ENCODE measurements around the gene MYMK.

Gene MYMK

GRCh38 chr9:133485531-133486260 lies 39.1 kb downstream of the MYMK start:
- DNase-seq (ENCODE audit: low read depth), result no peak

DNA sequence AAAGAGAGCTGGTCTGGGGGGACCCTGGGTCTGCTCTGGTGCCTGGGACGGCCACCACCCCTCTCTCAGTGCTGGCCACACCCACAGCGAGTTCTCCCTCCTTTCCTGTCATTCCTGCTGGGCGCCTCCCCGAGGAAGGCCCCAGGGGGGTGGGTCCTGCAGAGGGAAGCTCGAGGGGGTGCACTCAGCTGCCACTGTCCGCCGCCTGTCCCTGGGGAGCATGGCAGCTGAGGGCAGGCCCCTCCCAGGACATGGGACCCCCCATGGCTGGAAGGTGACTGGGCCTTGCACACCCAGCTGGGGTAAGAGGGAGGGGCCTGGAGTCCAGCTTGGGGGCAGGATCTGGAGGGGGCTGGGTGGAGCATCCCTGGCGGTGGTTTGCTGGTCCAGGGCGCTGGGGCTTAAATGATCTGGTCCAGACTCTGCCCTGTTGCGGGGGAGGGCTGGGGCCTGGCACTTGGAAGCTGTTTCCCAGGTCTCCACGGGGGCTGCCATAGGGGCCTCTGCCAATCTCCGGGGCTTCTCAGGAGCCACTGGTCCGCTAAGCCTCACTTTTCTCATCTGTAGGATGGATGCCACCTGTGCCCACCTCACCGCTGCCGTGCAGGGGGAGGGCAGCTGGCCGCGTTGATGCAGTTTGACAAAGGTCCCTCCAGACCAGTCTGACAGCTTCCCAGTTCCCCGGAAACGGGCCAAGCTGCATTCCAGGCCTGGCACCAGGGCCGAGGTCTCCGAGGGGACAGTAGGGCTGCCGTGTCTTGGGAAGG lies 39.9 kb downstream of the MYMK start:
- no peak for DNase-seq (ENCODE audit: low read depth)

DNA sequence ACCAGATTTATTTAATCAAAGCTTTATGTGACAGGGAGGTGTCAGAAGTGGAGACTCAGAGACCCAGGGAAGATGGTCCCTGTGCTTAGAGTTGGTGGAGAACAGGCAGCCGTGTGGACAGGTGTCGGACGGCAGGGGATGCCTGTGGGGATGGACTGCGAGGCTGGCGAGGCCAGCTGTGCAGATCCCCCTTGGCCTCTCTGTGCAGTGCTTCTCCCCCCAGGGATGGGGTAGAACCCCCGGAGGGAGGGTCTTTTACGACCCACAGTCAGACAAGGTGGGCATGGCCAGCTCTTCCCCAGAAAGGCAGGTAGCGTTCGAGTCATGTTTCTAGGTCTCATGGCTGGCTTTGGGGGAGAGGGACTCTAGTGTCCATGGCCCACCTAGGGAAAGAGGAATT lies 41.1 kb downstream of the MYMK start:
- DNase-seq (ENCODE audit: low read depth), result no peak

DNA sequence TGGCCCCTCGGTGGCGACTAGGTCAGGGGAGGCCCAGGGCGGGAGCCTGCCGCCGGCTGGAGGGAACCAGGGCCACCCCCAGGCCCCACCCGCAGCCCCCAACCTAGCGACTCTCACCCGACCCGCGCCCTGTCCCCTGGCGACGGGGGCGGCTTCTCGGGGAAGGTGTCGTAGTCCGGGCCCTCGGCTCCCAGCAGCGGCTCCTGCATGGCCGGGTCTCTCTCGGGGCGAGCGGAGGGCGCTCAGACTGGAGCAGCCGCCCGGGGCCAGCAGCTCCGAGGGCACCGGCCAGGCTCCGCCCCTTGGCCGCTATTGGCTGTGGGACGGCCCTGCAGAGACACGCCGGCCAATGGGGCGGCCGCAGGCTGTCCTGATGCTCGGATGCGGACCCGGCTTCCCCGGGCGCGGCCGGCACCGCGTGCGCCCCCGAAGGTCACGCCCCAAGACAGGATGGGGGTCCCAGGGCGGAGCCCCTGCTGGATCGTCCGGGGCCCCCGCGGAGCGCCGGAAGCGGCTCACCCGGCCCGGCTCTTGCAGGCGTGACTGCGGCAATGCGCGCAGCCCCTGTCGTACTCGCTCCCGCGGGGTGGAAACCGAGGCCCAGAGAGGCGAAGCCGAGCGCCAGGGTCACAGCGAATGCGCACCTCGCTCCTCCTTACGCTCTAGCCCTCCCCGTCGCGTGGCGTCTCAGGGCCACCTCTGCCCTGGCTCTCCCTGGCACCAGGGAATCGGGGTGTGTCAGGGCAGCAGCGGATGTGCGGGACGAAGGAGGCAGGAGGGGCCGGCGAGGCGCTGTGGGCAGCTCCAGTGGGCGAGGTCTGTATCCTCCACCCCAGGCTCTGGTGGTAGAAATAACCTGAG lies 45.7 kb downstream of the MYMK start, which contains the start of gene SLC2A6:
Gene SLC2A6, minus strand, starts transcription at position 249 of the 861 bp plus-strand sequence. Its CDS starts 40 bp downstream, at position 209.
- peak; percentile 51 for DNase-seq (ENCODE audit: low read depth)

DNA sequence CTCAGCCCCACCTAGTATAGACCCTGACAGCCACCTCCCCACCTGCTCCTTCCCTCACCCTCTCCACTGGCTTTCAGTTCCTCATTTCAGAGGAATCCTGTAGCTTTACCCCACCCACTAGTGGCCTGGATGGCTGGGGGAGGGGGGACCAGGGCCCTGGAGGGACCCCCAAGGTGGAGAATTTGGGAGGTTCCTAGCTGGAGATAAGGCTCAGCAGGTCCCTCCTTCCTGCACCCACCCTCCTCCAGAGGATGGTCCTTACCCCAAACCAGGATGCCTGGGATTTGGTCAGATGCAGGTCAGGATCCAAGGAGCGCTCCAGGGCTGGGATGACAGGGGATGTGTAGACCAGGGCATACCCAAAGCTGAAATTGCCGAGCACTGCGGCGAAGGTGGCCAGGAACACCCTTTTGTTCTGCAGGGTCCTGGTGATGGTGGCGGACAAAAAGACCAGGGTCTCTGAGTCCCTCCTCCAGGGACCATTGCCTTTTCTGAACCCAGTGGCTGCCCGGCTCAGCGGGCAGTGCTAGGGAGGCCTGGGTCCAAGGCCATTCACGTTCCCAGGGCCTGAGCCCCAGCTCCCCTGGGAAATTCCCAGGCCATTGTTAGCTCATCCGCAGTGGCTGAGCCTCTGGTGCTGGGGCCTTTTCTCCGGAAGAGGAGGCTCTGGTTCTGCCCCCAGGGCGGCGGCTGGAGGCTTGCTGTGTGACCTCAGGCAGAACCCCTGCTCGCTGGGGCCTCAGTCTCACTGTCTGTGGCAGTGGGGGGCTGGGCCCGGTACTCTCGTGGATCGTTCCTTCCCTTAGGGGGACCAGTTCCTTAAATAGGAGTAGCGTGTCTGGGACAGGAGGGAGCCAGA lies 46.5 kb downstream of the MYMK start:
- no peak for DNase-seq (ENCODE audit: low read depth)

DNA sequence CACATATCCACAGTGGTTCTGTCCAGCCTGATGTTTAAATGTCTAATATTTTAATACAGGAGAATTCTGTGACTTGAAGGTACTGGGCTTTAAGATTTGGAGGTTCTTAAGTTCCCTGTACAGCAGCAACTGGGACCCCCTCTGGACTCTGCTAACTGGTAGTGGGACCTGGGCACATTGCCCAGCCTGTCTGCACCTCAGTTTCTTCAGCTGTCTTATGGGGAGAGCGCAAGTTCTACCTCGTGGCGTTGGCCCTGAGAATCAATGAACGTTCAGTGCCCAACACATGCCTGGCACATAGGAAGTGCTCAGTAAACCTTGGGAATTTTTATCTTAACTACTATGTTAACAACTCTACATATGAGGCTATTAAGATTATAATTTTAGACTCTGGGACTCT lies 47.3 kb downstream of the MYMK start:
- DNase-seq (ENCODE audit: low read depth), result no peak

GRCh38 chr9:133476941-133477340 lies 47.8 kb downstream of the MYMK start:
- DNase-seq (ENCODE audit: low read depth), result no peak

DNA sequence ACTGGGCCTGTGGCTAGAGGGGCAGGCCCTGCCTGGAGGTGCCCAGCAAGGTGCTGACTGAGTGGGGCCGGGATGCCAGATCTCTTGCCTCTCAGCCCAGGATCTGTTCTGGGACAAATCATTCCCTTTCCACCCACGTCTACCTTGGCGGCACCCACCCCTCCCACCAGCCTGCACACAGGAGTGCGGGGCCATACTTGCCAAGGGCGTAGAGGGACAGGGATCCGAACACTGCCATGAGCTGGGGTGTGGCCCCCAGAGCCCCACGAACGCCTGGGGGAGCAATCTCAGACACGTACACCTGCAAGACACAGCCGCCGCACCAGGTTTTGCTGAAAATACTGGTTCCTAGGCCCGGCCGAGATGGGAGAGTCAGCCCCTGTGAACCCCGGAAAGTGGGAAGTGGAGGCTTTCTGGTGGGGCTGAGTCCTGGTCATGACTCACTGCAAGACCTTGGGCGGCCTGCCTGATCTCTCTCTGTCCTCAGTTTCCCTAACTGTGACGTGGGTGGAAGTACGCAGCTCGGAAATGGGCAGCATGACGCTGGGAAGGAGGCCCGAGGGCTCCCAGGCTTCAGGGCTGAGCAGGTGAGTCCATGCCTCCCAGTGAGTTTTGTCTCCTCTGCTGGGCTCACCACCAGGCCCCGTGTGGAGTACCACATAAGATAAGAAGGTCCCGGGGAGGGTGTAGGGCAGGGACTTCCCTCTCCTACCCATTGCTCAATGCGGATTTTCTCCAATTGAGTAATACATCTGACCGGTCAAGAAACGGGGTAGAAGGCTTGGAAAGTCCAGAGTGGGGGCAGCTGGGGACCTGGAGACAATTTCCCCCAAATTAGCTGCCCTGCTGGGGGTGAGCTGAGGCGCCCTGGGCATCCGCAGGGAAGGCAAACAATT lies 48.5 kb downstream of the MYMK start:
- no peak for DNase-seq (ENCODE audit: low read depth)

DNA sequence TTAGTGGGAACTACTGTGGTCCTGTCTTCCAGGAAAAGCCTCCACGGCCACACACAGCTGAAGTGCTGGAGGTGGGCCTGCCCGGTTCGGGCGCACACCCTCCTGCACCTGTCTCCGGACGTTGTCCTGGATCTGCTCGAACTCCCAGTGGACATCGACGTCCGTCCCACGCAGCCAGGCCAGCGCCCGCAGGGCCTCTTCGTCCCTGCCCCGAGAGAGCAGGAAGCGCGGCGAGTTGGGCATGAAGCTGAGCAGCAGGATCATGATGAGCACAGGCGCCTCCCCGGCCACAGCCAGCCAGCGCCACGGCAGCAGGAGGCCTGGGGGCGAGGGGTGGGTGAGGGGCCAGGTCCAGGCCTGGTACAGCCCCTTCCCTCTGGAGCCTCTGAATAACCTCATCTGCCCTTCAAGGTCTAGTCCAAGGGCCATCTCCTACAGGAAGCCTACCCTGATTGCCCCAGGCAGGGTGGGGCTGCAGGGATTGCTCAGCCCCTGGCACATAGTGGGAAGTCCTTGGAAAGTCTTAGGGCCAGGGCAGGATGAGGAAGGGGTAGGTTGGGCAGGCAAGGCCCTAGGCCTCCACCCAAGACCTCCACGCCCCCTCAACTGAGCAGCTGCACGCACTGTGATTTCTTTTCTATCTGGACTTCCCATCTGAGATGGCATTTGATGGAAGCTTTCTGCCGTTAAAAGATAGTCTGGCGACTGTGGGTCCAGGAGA lies 49.3 kb downstream of the MYMK start:
- no peak for DNase-seq (ENCODE audit: low read depth)

DNA sequence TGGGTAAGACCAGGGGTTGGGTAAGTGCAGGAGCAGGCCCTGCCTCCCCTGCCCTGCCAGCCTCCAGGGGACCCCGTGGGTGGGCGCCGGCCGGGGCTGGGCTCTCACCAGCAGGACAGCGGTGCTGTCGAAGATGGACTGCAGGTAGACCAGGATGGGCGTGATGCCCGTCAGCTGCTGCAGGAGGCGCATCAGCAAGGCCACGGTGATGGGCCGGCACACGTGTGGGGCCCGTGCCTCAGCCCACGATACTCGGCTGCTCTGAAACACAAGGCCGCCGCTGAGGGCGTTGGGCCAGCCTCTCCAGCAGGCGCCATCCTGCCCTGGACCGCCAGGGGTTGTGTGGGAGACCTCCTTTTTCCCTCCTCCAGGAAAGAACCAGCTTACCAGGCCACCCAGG lies 49.9 kb downstream of the MYMK start:
- DNase-seq (ENCODE audit: low read depth), result no peak

DNA sequence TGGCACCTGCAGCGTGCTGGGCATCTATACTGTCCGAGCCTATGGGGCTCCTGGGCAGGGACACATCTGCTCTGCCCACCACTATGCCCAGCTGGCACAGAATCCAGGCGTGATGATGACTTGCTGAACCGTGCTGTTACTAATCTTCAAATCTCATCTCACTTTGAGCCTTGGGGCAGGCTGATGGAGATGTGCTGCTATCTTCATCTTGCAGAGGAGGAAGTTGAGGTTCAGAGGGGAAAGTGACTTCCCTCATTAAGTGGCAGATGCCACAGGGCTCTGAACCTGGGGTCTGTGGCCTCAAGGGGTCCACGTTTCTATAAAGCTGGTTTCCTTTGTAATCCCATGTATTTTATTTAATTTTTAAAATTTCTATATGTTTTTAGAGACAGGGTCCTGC lies 50.5 kb downstream of the MYMK start:
- no peak for DNase-seq (ENCODE audit: low read depth)

- DNase-seq (ENCODE audit: low read depth), result no peak
Observed at GRCh38 chr9:133473743-133474142, 51.0 kb downstream of the MYMK start.

- no peak for DNase-seq (ENCODE audit: low read depth)
Observed at GRCh38 chr9:133472753-133473378, 51.9 kb downstream of the MYMK start.

- DNase-seq (ENCODE audit: low read depth), result no peak
Observed at GRCh38 chr9:133472277-133472645, 52.5 kb downstream of the MYMK start.

DNA sequence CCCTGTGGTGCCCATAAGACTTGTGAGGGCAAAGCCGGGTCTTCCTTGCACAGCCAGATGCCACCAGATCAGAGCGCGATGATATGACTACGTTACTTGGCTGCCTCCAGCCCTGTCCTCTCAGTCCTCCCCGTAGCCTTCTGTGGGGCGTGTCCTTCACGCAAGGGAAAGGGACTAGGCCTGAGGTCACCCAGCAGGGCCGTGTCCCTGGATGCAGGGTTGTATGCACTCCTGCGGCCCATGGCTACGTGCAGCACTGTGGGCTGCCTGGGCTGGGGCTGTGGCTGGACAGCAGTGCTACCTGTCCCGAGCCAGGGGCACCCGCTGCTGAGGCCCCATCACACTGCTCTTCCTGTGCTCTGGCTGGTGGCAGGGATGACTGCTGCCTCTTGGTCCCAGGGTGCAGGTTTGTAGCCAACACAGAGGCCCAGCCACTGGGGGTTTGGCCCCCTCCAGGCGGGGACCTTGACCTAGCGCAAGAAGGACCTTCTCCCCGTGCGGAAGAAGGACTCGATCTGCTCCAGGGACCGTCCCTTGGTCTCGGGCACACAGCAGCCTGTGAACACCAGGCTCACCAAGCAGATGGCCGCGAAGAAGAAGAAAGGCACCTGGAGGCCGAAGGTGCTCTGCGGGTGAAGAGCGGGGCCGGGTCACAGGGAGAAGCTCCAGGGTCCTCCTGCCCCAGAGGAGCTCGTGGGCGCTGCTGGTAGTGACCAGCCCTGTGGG lies 53.0 kb downstream of the MYMK start:
- no peak for DNase-seq (ENCODE audit: low read depth)

DNA sequence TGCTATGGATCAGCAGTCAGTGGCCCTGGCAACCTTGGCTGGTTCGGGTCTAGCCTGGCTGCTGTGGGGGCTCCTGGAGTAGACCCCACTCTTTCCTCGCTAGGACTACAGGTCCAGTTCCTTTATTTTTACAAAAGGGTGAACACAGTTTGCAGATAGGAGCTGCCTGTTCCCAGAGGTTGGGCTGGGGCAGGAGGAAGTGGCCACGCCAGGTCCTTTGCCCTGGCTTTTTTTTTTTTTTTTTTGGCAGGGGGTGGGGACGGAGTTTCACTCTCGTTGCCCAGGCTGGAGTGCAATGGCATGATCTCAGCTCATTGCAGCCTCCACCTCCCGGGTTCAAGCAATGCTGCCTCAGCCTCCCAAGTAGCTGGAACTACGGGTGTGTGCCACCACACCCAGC lies 53.8 kb downstream of the MYMK start:
- DNase-seq (ENCODE audit: low read depth), result no peak

- DNase-seq (ENCODE audit: low read depth), result no peak
Observed at GRCh38 chr9:133470427-133470924, 54.3 kb downstream of the MYMK start.

DNA sequence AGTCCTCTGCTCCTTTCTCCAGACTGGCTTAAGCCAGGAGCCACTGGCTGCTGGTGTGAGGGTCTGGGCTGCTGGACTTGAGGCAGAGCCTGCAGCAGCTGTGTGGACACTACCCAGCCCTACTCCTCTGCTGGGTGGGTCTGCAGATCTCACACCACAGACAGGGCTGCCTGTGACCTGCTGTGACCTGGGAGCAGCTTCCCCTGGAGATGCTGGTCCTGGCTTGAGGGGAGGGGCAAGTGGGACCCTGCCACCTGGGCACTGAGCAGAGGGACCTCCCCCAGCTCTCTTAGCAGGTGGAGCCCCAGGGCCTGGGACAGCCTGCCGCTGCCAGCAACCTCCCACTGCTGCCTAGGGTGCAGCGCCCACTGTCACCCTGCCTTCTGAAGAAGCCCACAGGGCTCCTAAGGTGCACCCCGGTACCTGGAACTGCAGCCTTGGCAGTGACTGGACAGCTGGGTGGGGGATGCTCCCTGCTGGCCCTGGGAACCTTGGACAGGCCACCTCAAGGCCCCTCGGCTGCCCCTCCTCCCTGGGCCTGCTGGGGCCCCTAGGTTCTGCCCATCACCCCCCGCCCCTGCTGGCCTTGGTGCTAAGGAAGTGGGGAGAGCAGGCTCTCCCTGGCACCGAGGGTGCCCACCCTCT lies 55.9 kb downstream of the MYMK start:
- DNase-seq (ENCODE audit: low read depth), result no peak

Measured in GM04504 (cell line).